ENCODE results near the gene CDS2.

DNA sequence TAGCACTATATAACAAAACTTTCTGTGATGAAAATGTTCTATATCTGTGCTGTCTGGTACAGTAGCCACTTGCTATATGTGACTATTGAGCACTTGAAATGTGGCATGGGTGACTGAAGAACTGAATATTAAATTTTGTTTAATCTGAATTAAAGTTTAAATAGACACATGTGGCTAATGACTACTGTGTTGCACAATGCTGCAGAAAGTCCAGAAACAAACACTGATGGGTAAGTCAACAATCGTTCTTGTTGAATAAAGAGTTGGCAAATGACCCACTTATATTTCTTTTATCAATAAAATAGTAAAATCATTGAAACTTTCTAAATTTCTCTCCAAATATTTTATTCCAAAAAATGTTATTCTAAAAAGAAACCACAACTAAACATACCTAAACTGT is 108.2 kb downstream of the CDS2 start:
- TF ChIP-seq CREM (IDR thresholded peaks at IDR 0.05), result no peak
- no peak for TF ChIP-seq CREM (CRISPR knock-in tag; IDR thresholded peaks at IDR 0.05)
- TF ChIP-seq, protein P1, sequence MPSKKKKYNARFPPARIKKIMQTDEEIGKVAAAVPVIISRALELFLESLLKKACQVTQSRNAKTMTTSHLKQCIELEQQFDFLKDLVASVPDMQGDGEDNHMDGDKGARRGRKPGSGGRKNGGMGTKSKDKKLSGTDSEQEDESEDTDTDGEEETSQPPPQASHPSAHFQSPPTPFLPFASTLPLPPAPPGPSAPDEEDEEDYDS (CRISPR knock-in tag; IDR thresholded peaks at IDR 0.05), result no peak

All from HepG2 (cell line).